OCI-LY3 (cell line): ENCODE results near the gene LINC01488.

Experiments used
- H2AFZ ChIP-seq: fragments of 200-600, 300-600 bp; shearing (Covaris generic); 2 replicates; pipeline ENCODE4 v1.6.0; 2014; ENCODE audit warnings: antibody characterized with exemption, low read depth, low read length
- H3K27ac ChIP-seq: fragments of 200-600, 300-600 bp; sonication (generic); 2 replicates; pipeline ENCODE4 v1.5.1; 2014; ENCODE audit warnings: mild to moderate bottlenecking, low read length, moderate library complexity, mixed read lengths
- H3K27me3 ChIP-seq: fragments of 200-600, 300-600 bp; sonication (generic); 2 replicates; pipeline ENCODE4 v1.6.1; 2014; ENCODE audit warnings: low read depth, low read length, mixed read lengths
- H3K36me3 ChIP-seq: fragments of 200-600, 300-600 bp; sonication (generic); replicated peaks from 2 replicates; pipeline ENCODE3; 2014; ENCODE audit warnings: low read depth, low read length, mixed read lengths
- H3K4me1 ChIP-seq: fragments of 300-600, 200-600 bp; sonication (generic); 2 replicates; pipeline ENCODE4 v1.6.1; 2014; ENCODE audit warnings: low read length, mixed read lengths
- H3K4me2 ChIP-seq: fragments of 200-600, 300-600 bp; sonication (generic); 2 replicates; pipeline ENCODE4 v1.6.1; 2014; ENCODE audit warnings: low read length, mixed read lengths
- H3K4me3 ChIP-seq: fragments of 300-600, 200-600 bp; sonication (generic); 2 replicates; pipeline ENCODE4 v1.5.1; 2014; ENCODE audit warnings: antibody characterized with exemption, mild to moderate bottlenecking, low read length, moderate library complexity
- H3K79me2 ChIP-seq: fragments of 300-600, 200-600 bp; shearing (Covaris generic); 2 replicates; pipeline ENCODE4 v1.6.1; 2014; ENCODE audit warnings: mild to moderate bottlenecking, low read length, mixed read lengths
- H3K9ac ChIP-seq: fragments of 300-600, 200-600 bp; shearing (Covaris generic); 2 replicates; pipeline ENCODE4 v1.6.0; 2014; ENCODE audit warnings: mild to moderate bottlenecking, low read length, moderate library complexity
- H3K9me3 ChIP-seq: fragments of 200-600, 300-600 bp; shearing (Covaris generic); 2 replicates; pipeline ENCODE4 v1.6.1; 2014; ENCODE audit warnings: low read length, mixed read lengths; ENCODE audit not compliant: insufficient read depth
- H4K20me1 ChIP-seq: fragments of 200-600, 300-600 bp; sonication (generic); 2 replicates; pipeline ENCODE4 v1.6.1; 2016; ENCODE audit warnings: low read length, mixed read lengths; ENCODE audit not compliant: insufficient read depth
- CTCF ChIP-seq: fragments of 200-600, 300-600 bp; sonication (generic); IDR thresholded peaks from 2 replicates; pipeline ENCODE4 v1.5.1; 2014; ENCODE audit warnings: antibody characterized with exemption, low read length, low read depth
- EZH2phosphoT487 ChIP-seq: fragments of 200-600 bp; shearing (Covaris generic); IDR thresholded peaks from 2 replicates; pipeline ENCODE4 v1.6.1; 2018; ENCODE audit warnings: antibody characterized with exemption, mixed run types, low read depth

Gene LINC01488

GRCh38 chr11:69450064-69450856, 31.2 kb upstream of the LINC01488 start:
- Histone ChIP-seq H3K36me3 (no peaks in the 10 kb centered on the region), H3K9ac (no peak overlapping the region), H3K27ac (no peak overlapping the region)

GRCh38 chr11:69450857-69451220, 30.6 kb upstream of the LINC01488 start:
- H3K27me3 ChIP-seq = no peaks in the 10 kb centered on the region
- H4K20me1 ChIP-seq = no peaks in the 10 kb centered on the region
- H2AFZ ChIP-seq = no peak overlapping the region
- no peak overlapping the region for H3K27ac ChIP-seq
- H3K9me3 ChIP-seq = no peaks in the 10 kb centered on the region
- no peaks in the 10 kb centered on the region for H3K36me3 ChIP-seq
- no peak overlapping the region for H3K9ac ChIP-seq
- no peaks in the 10 kb centered on the region for H3K79me2 ChIP-seq
- H3K4me2 ChIP-seq = no peak overlapping the region
- peaks cover 16% of the 10 kb centered on the region for H3K4me1 ChIP-seq
- TF ChIP-seq CTCF (no peak), EZH2phosphoT487 (no peak)
- H3K4me3 ChIP-seq = no peak overlapping the region

More at GRCh38 chr11:69450064-69450856, 31.2 kb upstream of the LINC01488 start:
- no peak for TF ChIP-seq EZH2phosphoT487
- no peak for TF ChIP-seq CTCF
- H3K4me3 ChIP-seq = no peak overlapping the region
- no peaks in the 10 kb centered on the region for H3K9me3 ChIP-seq
- H3K79me2 ChIP-seq = no peaks in the 10 kb centered on the region
- H3K27me3 ChIP-seq = no peaks in the 10 kb centered on the region
- H4K20me1 ChIP-seq = no peaks in the 10 kb centered on the region
- H3K4me1 ChIP-seq = peaks cover 16% of the 10 kb centered on the region
- no peak overlapping the region for H2AFZ ChIP-seq
- H3K4me2 ChIP-seq = no peak overlapping the region

DNA sequence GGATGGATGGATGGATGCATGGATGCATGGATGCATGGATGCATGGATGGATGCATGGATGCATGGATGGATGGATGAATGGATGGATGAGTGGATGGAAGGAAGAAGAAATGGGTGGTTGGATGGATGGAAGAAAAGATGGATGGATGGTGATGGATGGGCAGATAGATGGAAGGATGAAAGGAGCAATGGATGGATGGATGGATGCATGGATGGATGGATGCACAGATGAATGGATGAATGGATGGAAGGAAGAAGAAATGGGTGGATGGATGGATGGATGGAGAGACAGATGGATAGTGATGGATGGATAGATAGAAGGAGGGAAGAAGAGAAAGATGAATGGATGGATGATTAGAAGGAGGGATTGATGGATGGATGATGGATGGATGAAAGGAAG, 30.2 kb upstream of the LINC01488 start:
- Histone ChIP-seq H3K4me3 (no peak overlapping the region), H3K4me2 (no peak overlapping the region), H3K27me3 (no peaks in the 10 kb centered on the region), H3K27ac (no peak overlapping the region), H3K79me2 (no peaks in the 10 kb centered on the region), H2AFZ (no peak overlapping the region), H3K9me3 (no peaks in the 10 kb centered on the region), H4K20me1 (no peaks in the 10 kb centered on the region), H3K36me3 (no peaks in the 10 kb centered on the region), H3K4me1 (peaks cover 16% of the 10 kb centered on the region), H3K9ac (no peak overlapping the region)
- TF ChIP-seq EZH2phosphoT487 = no peak
- no peak for TF ChIP-seq CTCF

GRCh38 chr11:69452206-69452987, 29.1 kb upstream of the LINC01488 start:
- Histone ChIP-seq H3K4me1 (peaks cover 16% of the 10 kb centered on the region), H2AFZ (no peak overlapping the region), H3K4me3 (no peak overlapping the region), H3K27ac (no peak overlapping the region), H4K20me1 (no peaks in the 10 kb centered on the region), H3K27me3 (no peaks in the 10 kb centered on the region), H3K79me2 (no peaks in the 10 kb centered on the region), H3K4me2 (no peak overlapping the region), H3K36me3 (no peaks in the 10 kb centered on the region), H3K9ac (no peak overlapping the region), H3K9me3 (no peaks in the 10 kb centered on the region; the same call in 1 of the 2 replicates)
- TF ChIP-seq EZH2phosphoT487 = no peak
- TF ChIP-seq CTCF = no peak
